ENCODE data around the gene ITPR3. TPM values are rescaled to one million over a fixed set of nuclear protein-coding genes. Genes with fewer than 3 reads are reported as not detected.

The ITPR3 gene
- total RNA-seq, 4 donors from 2014 or later = 11.8 to 25.0 (median 19.6) TPM

DNA sequence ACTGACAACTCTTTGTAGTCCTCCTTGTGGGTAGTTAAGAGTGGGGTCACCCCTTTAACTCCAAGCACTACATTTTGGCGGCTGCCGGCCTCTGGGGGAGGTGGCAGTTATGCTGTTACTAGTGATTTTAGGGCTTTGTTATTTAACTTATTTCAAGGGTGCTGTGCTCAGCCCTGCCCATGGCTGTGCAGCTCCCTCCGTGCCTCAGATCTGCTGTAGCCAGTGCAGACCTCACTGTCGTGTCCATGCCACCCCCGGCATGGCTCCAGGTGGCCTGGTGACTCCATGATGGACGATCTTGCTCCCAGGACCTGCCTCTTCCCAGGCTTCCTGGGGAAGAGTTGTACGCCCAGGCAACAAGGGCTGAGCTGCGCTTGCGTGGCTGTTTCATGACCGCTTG, 75.0 kb downstream of the ITPR3 start:
- TF ChIP-seq POLR2AphosphoS5 (IDR thresholded peaks at IDR 0.05) (no peak), POLR2A (IDR thresholded peaks at IDR 0.05) (no peak), EP300 (IDR thresholded peaks at IDR 0.05) (no peak)
- TF ChIP-seq, protein P1, sequence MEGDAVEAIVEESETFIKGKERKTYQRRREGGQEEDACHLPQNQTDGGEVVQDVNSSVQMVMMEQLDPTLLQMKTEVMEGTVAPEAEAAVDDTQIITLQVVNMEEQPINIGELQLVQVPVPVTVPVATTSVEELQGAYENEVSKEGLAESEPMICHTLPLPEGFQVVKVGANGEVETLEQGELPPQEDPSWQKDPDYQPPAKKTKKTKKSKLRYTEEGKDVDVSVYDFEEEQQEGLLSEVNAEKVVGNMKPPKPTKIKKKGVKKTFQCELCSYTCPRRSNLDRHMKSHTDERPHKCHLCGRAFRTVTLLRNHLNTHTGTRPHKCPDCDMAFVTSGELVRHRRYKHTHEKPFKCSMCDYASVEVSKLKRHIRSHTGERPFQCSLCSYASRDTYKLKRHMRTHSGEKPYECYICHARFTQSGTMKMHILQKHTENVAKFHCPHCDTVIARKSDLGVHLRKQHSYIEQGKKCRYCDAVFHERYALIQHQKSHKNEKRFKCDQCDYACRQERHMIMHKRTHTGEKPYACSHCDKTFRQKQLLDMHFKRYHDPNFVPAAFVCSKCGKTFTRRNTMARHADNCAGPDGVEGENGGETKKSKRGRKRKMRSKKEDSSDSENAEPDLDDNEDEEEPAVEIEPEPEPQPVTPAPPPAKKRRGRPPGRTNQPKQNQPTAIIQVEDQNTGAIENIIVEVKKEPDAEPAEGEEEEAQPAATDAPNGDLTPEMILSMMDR (IDR thresholded peaks at IDR 0.05) = no peak
- 92 to 100% methylated on average over 6 to 7 of the region's 10 CpGs for WGBS, 2 donors (ENCODE audit: low coverage in 1 of 2)

DNA sequence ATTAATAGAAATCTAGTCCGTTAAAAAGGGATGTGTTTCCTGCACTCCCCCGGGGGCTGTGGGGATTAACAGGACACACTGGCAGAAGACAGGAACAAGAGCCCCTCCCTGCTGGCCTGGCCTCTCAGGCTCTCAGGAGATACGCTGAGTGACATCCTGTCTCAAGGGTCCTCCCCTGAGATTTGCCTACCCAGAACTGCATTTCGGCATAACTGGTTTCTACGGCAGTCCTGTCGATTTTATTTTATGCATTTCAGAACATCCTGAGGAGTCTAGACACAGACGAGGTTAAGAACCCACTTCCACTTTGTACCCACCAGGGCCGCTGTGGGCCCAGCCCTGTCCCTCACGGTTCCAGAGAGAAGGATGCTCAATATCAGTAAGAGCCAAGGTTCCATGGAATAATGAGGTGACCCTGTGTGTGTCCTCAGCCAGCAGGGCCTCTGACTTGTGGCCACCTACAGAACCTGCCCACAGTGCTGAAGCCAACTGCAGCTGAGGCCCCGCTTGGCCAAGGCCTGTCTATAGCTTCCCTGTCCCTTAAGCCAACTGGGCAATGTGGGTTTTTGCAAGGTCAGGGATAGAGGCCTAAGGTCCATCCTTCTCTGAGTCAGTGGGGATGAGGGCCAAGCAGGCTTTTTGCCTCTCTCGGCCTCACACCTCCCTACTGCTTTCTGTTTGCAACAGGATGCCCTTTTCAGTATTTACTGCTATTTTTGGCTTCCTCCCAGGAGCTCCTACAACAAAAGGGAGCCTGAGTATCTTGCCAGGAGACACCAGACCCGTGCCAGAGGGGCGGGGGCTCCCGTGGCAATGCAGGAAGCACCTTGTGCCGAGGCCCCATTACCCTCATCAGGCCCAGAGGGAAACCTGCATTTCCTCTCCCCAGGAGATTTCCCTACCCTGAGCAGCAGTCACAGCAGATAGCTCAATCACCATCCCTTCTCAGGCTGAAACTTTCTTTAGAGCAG, 75.7 kb downstream of the ITPR3 start:
- Histone ChIP-seq H3K4me1 (peaks cover 0 to 77% (median 25%) of the 10 kb centered on the region in 3 donors), H3K36me3 (peaks cover 0 to 71% of the 10 kb centered on the region in 2 donors), H3K9me3 (no peaks in the 10 kb centered on the region), H3K27me3 (no peaks in the 10 kb centered on the region), H3K27ac (peak overlapping the region in 3 of 4 donors; percentile 50 to 63 (median 54)), H3K4me3 (no peak overlapping the region)
- WGBS, 2 donors (ENCODE audit: low coverage in 1 of 2) = 39 to 43% methylated on average over 4 to 14 of the region's 15 CpGs
- ATAC-seq = peak; percentile 68
- TF ChIP-seq EP300 (IDR thresholded peaks at IDR 0.05) (no peak), POLR2A (IDR thresholded peaks at IDR 0.05) (no peak), POLR2AphosphoS5 (IDR thresholded peaks at IDR 0.05) (no peak)
- TF ChIP-seq, protein P1 (IDR thresholded peaks at IDR 0.05) = no peak

More for the DNA sequence above, 75.0 kb downstream of the ITPR3 start:
- Histone ChIP-seq H3K27me3 (no peaks in the 10 kb centered on the region), H3K27ac (peak overlapping the region in 2 of 4 donors; percentile 54 to 63), H3K4me1 (peaks cover 0 to 78% (median 25%) of the 10 kb centered on the region in 3 donors), H3K4me3 (no peak overlapping the region), H3K9me3 (no peaks in the 10 kb centered on the region), H3K36me3 (peaks cover 0 to 79% of the 10 kb centered on the region in 2 donors)
- no peak for ATAC-seq

DNA sequence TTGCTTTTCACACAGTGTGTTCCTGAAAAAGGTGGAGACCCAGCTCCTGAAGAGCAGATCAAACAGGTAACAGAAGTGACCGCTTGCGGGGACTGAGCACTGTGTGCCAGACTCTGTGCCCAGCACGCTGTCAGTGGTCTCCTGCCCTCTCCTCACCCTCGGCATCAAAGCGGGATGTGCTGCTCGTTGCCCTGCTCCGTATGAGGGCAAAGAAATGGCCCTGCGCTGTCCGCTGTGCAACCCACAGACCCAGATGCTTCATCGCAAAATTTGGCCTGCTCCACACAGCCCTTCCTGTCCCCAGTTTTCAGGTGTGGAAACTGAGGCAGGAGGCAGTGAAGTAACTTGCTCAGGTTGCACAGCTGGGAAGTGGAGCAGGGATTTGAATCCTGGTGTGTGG, 76.7 kb downstream of the ITPR3 start:
- Histone ChIP-seq H3K27me3 (no peaks in the 10 kb centered on the region), H3K27ac (peak overlapping the region in 1 of 4 donors; percentile 50), H3K9me3 (no peaks in the 10 kb centered on the region), H3K36me3 (peaks cover 0 to 61% of the 10 kb centered on the region in 2 donors), H3K4me1 (peaks cover 0 to 67% (median 25%) of the 10 kb centered on the region in 3 donors), H3K4me3 (no peak overlapping the region)
- 70% methylated on average over 2 of the region's 10 CpGs; no CpG with 5 or more reads in 1 of the 2 donors for WGBS, 2 donors (ENCODE audit: low coverage in 1 of 2)
- ATAC-seq = no peak
- TF ChIP-seq, protein P1 (IDR thresholded peaks at IDR 0.05) = no peak
- TF ChIP-seq POLR2A (IDR thresholded peaks at IDR 0.05) = no peak
- no peak for TF ChIP-seq POLR2AphosphoS5 (IDR thresholded peaks at IDR 0.05)
- no peak for TF ChIP-seq EP300 (IDR thresholded peaks at IDR 0.05)

DNA sequence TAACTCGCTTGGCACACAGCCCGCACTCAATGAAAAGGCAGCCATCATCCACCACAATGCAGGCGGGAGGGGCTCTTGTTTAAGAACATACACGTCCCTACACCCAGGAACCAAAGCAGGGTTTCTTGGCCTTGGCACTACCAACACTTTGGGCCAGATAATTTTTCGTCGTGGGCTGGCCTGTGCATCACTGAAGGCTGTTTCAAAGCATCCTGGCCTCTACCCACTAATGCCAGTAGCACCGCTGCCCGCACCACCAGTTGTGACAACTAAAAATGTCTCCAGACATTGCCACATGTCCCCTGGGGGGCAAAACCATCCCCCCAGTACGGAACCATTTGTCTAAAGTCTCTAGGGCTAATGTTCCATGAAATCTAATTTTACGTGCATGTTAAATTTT, 77.4 kb downstream of the ITPR3 start:
- Histone ChIP-seq H3K4me1 (peaks cover 0 to 61% (median 23%) of the 10 kb centered on the region in 3 donors), H3K27me3 (no peaks in the 10 kb centered on the region), H3K9me3 (no peaks in the 10 kb centered on the region), H3K27ac (no peak overlapping the region), H3K36me3 (peaks cover 0 to 54% of the 10 kb centered on the region in 2 donors), H3K4me3 (no peak overlapping the region)
- ATAC-seq = no peak
- no peak for TF ChIP-seq POLR2A (IDR thresholded peaks at IDR 0.05)
- TF ChIP-seq, protein P1 (IDR thresholded peaks at IDR 0.05) = no peak
- 86 to 87% methylated on average over 3 to 6 of the region's 10 CpGs for WGBS, 2 donors (ENCODE audit: low coverage in 1 of 2)
